Measurements from ENCODE around the gene RPAP3. TPM values are rescaled to one million over a fixed set of nuclear protein-coding genes. Genes with fewer than 3 reads are reported as not detected.

RPAP3 gene
- total RNA-seq, 1 experiment from 2014 or later: 44.3 TPM

GRCh38 chr12:47722941-47723631 is 17.3 kb upstream of the RPAP3 start:
- H3K36me3 Mint-ChIP-seq: no peaks in the 10 kb centered on the region
- peaks cover 48% of the 10 kb centered on the region for H3K27me3 Mint-ChIP-seq (ENCODE audit: low read depth)
- no peak for DNase-seq (ENCODE audit: low spot score)
- H3K4me3 Mint-ChIP-seq: no peak overlapping the region
- no peaks in the 10 kb centered on the region for H3K9me3 Mint-ChIP-seq
- ATAC-seq: no peak
- TF ChIP-seq GRHL2 (CRISPR knock-in tag; IDR thresholded peaks at IDR 0.05; ENCODE audit: insufficient replicate concordance, severe bottlenecking): no peak
- TF ChIP-seq NFYB (CRISPR knock-in tag; conservative IDR thresholded peaks at IDR 0.05; ENCODE audit: low read depth): no peak
- no peak for TF ChIP-seq CDX4 (CRISPR knock-in tag; IDR thresholded peaks at IDR 0.05; ENCODE audit: borderline replicate concordance)
- no peak for TF ChIP-seq ZNF281 (CRISPR knock-in tag; IDR thresholded peaks at IDR 0.05)
- TF ChIP-seq ATF1 (CRISPR knock-in tag; IDR thresholded peaks at IDR 0.05): no peak
- no peak for TF ChIP-seq USF2 (CRISPR knock-in tag; IDR thresholded peaks at IDR 0.05)
- TF ChIP-seq ZBTB21 (CRISPR knock-in tag; IDR thresholded peaks at IDR 0.05; ENCODE audit: borderline replicate concordance): no peak
- TF ChIP-seq E2F5 (CRISPR knock-in tag; IDR thresholded peaks at IDR 0.05): no peak
- no peak for TF ChIP-seq KAT7 (CRISPR knock-in tag; IDR thresholded peaks at IDR 0.05; ENCODE audit: borderline replicate concordance)
- no peak for TF ChIP-seq TEAD4 (CRISPR knock-in tag; IDR thresholded peaks at IDR 0.05)
- TF ChIP-seq FOXJ3 (CRISPR knock-in tag; IDR thresholded peaks at IDR 0.05; ENCODE audit: borderline replicate concordance): no peak
- TF ChIP-seq SMAD4 (CRISPR knock-in tag; IDR thresholded peaks at IDR 0.05): no peak
- peaks cover 4% of the 10 kb centered on the region for H3K4me1 Mint-ChIP-seq
- POLR2A ChIA-PET: no interaction called here
- CTCF ChIA-PET: interaction anchor here (0.9 to 1.4 kb wide), 2 partner anchors 21 to 75 kb away, joined by 3 read pairs; no protein-coding TSS in a partner anchor
- H3K27ac Mint-ChIP-seq: no peak overlapping the region; the same call in 1 of the 2 replicates

GRCh38 chr12:47722136-47722834 is 16.5 kb upstream of the RPAP3 start:
- ChIA-PET POLR2A (no interaction called here), CTCF (interaction anchor here (0.6 to 0.9 kb wide), 2 partner anchors 22 to 116 kb away, joined by 3 read pairs; no protein-coding TSS in a partner anchor)
- TF ChIP-seq ZNF512 (CRISPR knock-in tag; IDR thresholded peaks at IDR 0.05; ENCODE audit: borderline replicate concordance) (no peak), MYBL2 (CRISPR knock-in tag; IDR thresholded peaks at IDR 0.05) (no peak), RORB (CRISPR knock-in tag; IDR thresholded peaks at IDR 0.05) (no peak), ETV6 (CRISPR knock-in tag; IDR thresholded peaks at IDR 0.05) (no peak), SOX15 (CRISPR knock-in tag; IDR thresholded peaks at IDR 0.05) (no peak), GABPB1 (CRISPR knock-in tag; IDR thresholded peaks at IDR 0.05) (no peak), ZNF263 (CRISPR knock-in tag; IDR thresholded peaks at IDR 0.05; ENCODE audit: low read depth) (no peak), HMGXB4 (CRISPR knock-in tag; IDR thresholded peaks at IDR 0.05) (no peak), ATF1 (CRISPR knock-in tag; IDR thresholded peaks at IDR 0.05) (no peak), SMAD4 (CRISPR knock-in tag; IDR thresholded peaks at IDR 0.05) (no peak)
- no peaks in the 10 kb centered on the region for H3K9me3 Mint-ChIP-seq
- DNase-seq (ENCODE audit: low spot score): no peak
- peaks cover 53% of the 10 kb centered on the region for H3K27me3 Mint-ChIP-seq (ENCODE audit: low read depth)
- no peak for ATAC-seq
- peaks cover 10% of the 10 kb centered on the region for H3K4me1 Mint-ChIP-seq
- H3K4me3 Mint-ChIP-seq: no peak overlapping the region
- no peaks in the 10 kb centered on the region for H3K36me3 Mint-ChIP-seq
- no peak overlapping the region for H3K27ac Mint-ChIP-seq
